SJSA1 (cell line): ENCODE data around the gene FBLN1. TPM values are rescaled to one million over a fixed set of nuclear protein-coding genes. Genes with fewer than 3 reads are reported as not detected.

Experiments used
- DNase-seq, 2 experiments: peaks; one replicate each; pipeline ENCODE4 v3.0.0-alpha.2; 2015 to 2020; ENCODE audit warnings: low spot score in 2 of 2, low read depth in 1 of 2
- H3K27ac ChIP-seq: fragments of 250-450 bp; sonication (Bioruptor Pico); 2 replicates; pipeline ENCODE4 v1.5.1; 2020; ENCODE audit warnings: mild to moderate bottlenecking, moderate library complexity
- H3K27me3 ChIP-seq: fragments of 250-450 bp; sonication (Bioruptor Pico); replicated peaks from 2 replicates; pipeline ENCODE4 v1.5.1; 2020; ENCODE audit warnings: mild to moderate bottlenecking, moderate library complexity
- H3K36me3 ChIP-seq: fragments of 250-450 bp; sonication (Bioruptor Pico); 2 replicates; pipeline ENCODE4 v1.5.1; 2020; ENCODE audit warnings: mild to moderate bottlenecking
- H3K4me1 ChIP-seq: fragments of 250-450 bp; sonication (Bioruptor Pico); replicated peaks from 2 replicates; pipeline ENCODE4 v1.6.1; 2021; ENCODE audit warnings: mild to moderate bottlenecking
- H3K4me3 ChIP-seq: fragments of 250-450 bp; sonication (Bioruptor Pico); 2 replicates; pipeline ENCODE4 v1.5.1; 2020; ENCODE audit warnings: mild to moderate bottlenecking
- H3K9me3 ChIP-seq: fragments of 250-450 bp; sonication (Bioruptor Pico); replicated peaks from 2 replicates; pipeline ENCODE4 v1.5.1; 2020; ENCODE audit warnings: mild to moderate bottlenecking
- total RNA-seq: library from RNA; depleted of rRNA; stranded (reverse); fragments of >200 nt; shearing (Covaris generic); gene quantifications from 2 replicates; pipeline ENCODE4 v1.2.3, GENCODE V29; 2014

The FBLN1 gene
- total RNA-seq, 1 experiment from 2014 or later: 38.8 TPM

GRCh38 chr22:45631140-45631840, 128.6 kb downstream of the FBLN1 start:
- no peak for DNase-seq
- Histone ChIP-seq H3K27me3 (no peaks in the 10 kb centered on the region), H3K9me3 (no peaks in the 10 kb centered on the region), H3K27ac (no peak overlapping the region), H3K4me1 (peaks cover 62% of the 10 kb centered on the region), H3K36me3 (no peaks in the 10 kb centered on the region), H3K4me3 (no peak overlapping the region)

- DNase-seq: no peak
- peaks cover 62% of the 10 kb centered on the region for H3K4me1 ChIP-seq
- H3K27me3 ChIP-seq: no peaks in the 10 kb centered on the region
- H3K9me3 ChIP-seq: no peaks in the 10 kb centered on the region
- H3K27ac ChIP-seq: no peak overlapping the region; the same call in 1 of the 2 replicates
- no peak overlapping the region for H3K4me3 ChIP-seq
- H3K36me3 ChIP-seq: no peaks in the 10 kb centered on the region
These were observed 129.2 kb downstream of the FBLN1 start for GRCh38 chr22:45631841-45632238.

- DNase-seq: peak; percentile 85 to 92
- H3K4me3 ChIP-seq: peak overlapping the region; percentile 25
- no peaks in the 10 kb centered on the region for H3K36me3 ChIP-seq
These were observed 130.3 kb downstream of the FBLN1 start for GRCh38 chr22:45632791-45633515.

GRCh38 chr22:45636683-45637082, 134.0 kb downstream of the FBLN1 start:
- H3K27ac ChIP-seq: no peak overlapping the region
- DNase-seq: no peak
- peaks cover 50% of the 10 kb centered on the region for H3K4me1 ChIP-seq
- no peak overlapping the region for H3K4me3 ChIP-seq
- no peaks in the 10 kb centered on the region; the same call in 1 of the 2 replicates for H3K36me3 ChIP-seq
- no peaks in the 10 kb centered on the region for H3K27me3 ChIP-seq
- no peaks in the 10 kb centered on the region for H3K9me3 ChIP-seq

More at GRCh38 chr22:45632791-45633515, 130.3 kb downstream of the FBLN1 start:
- Histone ChIP-seq H3K27me3 (no peaks in the 10 kb centered on the region), H3K9me3 (no peaks in the 10 kb centered on the region), H3K4me1 (peaks cover 56% of the 10 kb centered on the region), H3K27ac (peak overlapping the region; percentile 76)

- Histone ChIP-seq H3K27me3 (no peaks in the 10 kb centered on the region), H3K36me3 (no peaks in the 10 kb centered on the region; the same call in 1 of the 2 replicates), H3K4me3 (no peak overlapping the region), H3K27ac (peak overlapping the region; percentile 67), H3K9me3 (no peaks in the 10 kb centered on the region), H3K4me1 (peaks cover 35% of the 10 kb centered on the region)
- DNase-seq: no peak
These were observed 135.5 kb downstream of the FBLN1 start for GRCh38 chr22:45638197-45638596.

- peak; percentile 74 to 76 for DNase-seq
These were observed 136.4 kb downstream of the FBLN1 start for GRCh38 chr22:45638834-45639746.

GRCh38 chr22:45639747-45640102, 137.0 kb downstream of the FBLN1 start:
- H3K9me3 ChIP-seq: no peaks in the 10 kb centered on the region
- no peaks in the 10 kb centered on the region; the same call in 1 of the 2 replicates for H3K36me3 ChIP-seq
- H3K27ac ChIP-seq: peak overlapping the region; percentile 67
- no peaks in the 10 kb centered on the region for H3K27me3 ChIP-seq
- H3K4me1 ChIP-seq: peaks cover 25% of the 10 kb centered on the region
- no peak overlapping the region for H3K4me3 ChIP-seq
- DNase-seq: peak in 1 of 2 experiments; percentile 38

More at GRCh38 chr22:45638834-45639746, 136.4 kb downstream of the FBLN1 start:
- Histone ChIP-seq H3K27me3 (no peaks in the 10 kb centered on the region), H3K4me3 (no peak overlapping the region), H3K9me3 (no peaks in the 10 kb centered on the region), H3K36me3 (no peaks in the 10 kb centered on the region; the same call in 1 of the 2 replicates), H3K4me1 (peaks cover 26% of the 10 kb centered on the region), H3K27ac (peak overlapping the region; percentile 67)

GRCh38 chr22:45640291-45640940, 137.7 kb downstream of the FBLN1 start:
- Histone ChIP-seq H3K36me3 (no peaks in the 10 kb centered on the region; the same call in 1 of the 2 replicates), H3K27me3 (no peaks in the 10 kb centered on the region), H3K4me1 (peaks cover 27% of the 10 kb centered on the region), H3K9me3 (no peaks in the 10 kb centered on the region), H3K4me3 (no peak overlapping the region), H3K27ac (no peak overlapping the region)
- no peak for DNase-seq

- no peak overlapping the region for H3K4me3 ChIP-seq
- H3K9me3 ChIP-seq: no peaks in the 10 kb centered on the region
- H3K27me3 ChIP-seq: no peaks in the 10 kb centered on the region
- H3K4me1 ChIP-seq: peaks cover 34% of the 10 kb centered on the region
- no peak for DNase-seq
- H3K36me3 ChIP-seq: no peaks in the 10 kb centered on the region; the same call in 1 of the 2 replicates
- H3K27ac ChIP-seq: no peak overlapping the region
These were observed 138.4 kb downstream of the FBLN1 start for GRCh38 chr22:45640941-45641621.

GRCh38 chr22:45642986-45643385, 140.3 kb downstream of the FBLN1 start:
- DNase-seq: no peak
- Histone ChIP-seq H3K27me3 (no peaks in the 10 kb centered on the region), H3K4me1 (peaks cover 42% of the 10 kb centered on the region), H3K4me3 (no peak overlapping the region), H3K27ac (no peak overlapping the region), H3K9me3 (no peaks in the 10 kb centered on the region), H3K36me3 (no peaks in the 10 kb centered on the region; the same call in 1 of the 2 replicates)

- H3K4me3 ChIP-seq: no peak overlapping the region
- peaks cover 24% of the 10 kb centered on the region for H3K4me1 ChIP-seq
- no peaks in the 10 kb centered on the region for H3K27me3 ChIP-seq
- DNase-seq: no peak
- no peaks in the 10 kb centered on the region for H3K9me3 ChIP-seq
- H3K36me3 ChIP-seq: no peaks in the 10 kb centered on the region; the same call in 1 of the 2 replicates
- no peak overlapping the region for H3K27ac ChIP-seq
These were observed 142.0 kb downstream of the FBLN1 start for GRCh38 chr22:45644714-45645113.

- H3K4me1 ChIP-seq: peaks cover 20% of the 10 kb centered on the region
- no peak for DNase-seq
- H3K9me3 ChIP-seq: no peaks in the 10 kb centered on the region
- H3K4me3 ChIP-seq: no peak overlapping the region
- H3K27ac ChIP-seq: no peak overlapping the region
- H3K27me3 ChIP-seq: no peaks in the 10 kb centered on the region
- no peaks in the 10 kb centered on the region; the same call in 1 of the 2 replicates for H3K36me3 ChIP-seq
These were observed 142.5 kb downstream of the FBLN1 start for GRCh38 chr22:45645150-45645525.
